ENCODE data around the gene GNGT1.

GNGT1 gene

DNA sequence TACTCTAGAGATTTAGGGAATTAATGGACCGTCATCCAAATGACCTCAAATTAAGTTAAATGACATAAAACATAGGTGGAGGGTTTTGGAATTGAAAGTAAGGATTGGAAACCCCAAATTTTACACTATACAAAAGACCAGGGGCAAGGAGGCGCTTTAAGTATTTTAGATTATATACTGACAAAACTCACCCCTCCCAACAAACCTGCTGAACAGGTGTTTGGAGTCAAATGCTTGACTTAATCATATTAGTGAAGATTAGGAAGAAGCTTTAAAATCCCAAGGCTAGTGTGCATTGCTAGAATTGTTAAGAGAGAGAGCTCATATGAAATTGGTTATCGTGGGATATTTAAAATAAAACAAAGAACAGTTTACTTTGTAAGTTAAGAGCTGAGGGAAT is at the start of gene GNGT1:
Gene GNGT1 (plus strand): TSS at position 301 of the 400 bp plus-strand sequence. CDS start 180 bp downstream, outside the sequence.
- TF ChIP-seq, protein P1, sequence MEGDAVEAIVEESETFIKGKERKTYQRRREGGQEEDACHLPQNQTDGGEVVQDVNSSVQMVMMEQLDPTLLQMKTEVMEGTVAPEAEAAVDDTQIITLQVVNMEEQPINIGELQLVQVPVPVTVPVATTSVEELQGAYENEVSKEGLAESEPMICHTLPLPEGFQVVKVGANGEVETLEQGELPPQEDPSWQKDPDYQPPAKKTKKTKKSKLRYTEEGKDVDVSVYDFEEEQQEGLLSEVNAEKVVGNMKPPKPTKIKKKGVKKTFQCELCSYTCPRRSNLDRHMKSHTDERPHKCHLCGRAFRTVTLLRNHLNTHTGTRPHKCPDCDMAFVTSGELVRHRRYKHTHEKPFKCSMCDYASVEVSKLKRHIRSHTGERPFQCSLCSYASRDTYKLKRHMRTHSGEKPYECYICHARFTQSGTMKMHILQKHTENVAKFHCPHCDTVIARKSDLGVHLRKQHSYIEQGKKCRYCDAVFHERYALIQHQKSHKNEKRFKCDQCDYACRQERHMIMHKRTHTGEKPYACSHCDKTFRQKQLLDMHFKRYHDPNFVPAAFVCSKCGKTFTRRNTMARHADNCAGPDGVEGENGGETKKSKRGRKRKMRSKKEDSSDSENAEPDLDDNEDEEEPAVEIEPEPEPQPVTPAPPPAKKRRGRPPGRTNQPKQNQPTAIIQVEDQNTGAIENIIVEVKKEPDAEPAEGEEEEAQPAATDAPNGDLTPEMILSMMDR (IDR thresholded peaks at IDR 0.05; ENCODE audit: low read depth, low read length, missing control alignments), result no peak
- no peak within 1 kb of the TSS for H3K4me3 ChIP-seq (ENCODE audit: low read depth, low read length)
- no peak for DNase-seq (ENCODE audit: low read depth)

DNA sequence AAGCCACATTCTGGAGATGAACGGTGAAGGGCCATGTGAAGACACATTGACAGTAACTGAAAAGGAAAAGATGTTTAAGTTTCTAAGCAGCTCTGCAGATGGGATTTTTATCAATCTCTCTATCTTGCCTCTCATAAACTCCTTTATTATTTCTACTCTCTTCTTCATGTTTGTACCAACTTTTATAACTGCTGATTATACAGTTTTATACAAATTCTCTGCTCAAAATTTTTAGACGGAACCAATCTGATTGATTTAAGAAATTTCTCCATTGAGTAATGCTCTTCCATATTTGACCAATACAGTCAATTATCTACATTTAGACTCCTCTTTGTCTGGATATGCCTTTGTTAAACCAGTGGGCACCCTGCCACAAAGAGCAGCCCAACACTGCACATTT is 47.5 kb upstream of the GNGT1 start:
- TF ChIP-seq, protein P1 (IDR thresholded peaks at IDR 0.05; ENCODE audit: low read depth, low read length, missing control alignments), result no peak

DNA sequence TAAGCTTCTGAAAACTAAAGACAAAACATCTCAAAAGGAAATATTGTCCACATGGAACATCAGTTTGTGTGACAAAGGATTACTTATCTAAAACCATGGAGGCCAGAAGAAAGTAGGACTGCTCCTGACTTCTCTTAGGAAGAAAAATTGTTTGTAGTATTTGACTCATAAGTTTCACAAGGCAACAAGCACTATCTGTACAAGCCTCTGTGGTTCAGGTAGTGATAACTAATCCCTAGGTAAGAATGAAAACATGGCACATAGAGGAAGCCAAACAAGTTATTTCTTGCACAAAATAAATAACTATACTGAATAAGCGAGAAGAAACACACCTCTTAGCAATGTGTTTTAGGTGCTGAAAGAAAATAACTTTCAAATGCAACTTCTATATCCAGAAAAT is 46.1 kb upstream of the GNGT1 start:
- DNase-seq (ENCODE audit: low read depth), result no peak
- TF ChIP-seq, protein P1 (IDR thresholded peaks at IDR 0.05; ENCODE audit: low read depth, low read length, missing control alignments), result no peak

More for the DNA sequence above, 47.5 kb upstream of the GNGT1 start:
- no peak overlapping the region for H3K4me3 ChIP-seq (ENCODE audit: low read depth, low read length)
- no peak for DNase-seq (ENCODE audit: low read depth)

DNA sequence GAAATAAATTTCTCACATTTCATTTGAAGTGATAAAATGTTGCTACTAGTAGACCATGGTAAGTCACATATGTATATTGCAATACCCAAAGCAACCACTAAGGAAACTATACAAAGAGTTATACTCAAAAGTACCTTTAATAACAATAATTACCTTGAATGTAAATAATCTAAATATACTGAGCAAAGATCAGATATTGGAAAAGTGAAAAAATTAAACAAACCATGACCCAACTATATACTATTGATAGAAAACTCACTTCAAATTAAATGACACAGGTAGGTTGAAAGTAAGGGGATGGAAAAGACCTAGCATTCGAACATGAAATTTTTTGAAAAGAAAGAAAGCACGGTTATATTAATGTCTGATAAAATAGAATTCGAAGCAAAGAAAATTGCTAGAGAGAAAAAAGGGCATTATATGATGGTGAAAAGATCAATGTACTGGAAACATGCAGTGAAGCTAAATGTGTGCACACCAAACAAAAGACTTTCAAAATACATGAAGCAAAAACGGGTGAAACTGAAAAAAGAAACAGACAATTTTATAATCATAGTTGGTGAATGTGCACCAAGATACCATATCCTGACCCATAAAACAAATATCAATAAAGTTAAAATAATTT is 44.9 kb upstream of the GNGT1 start:
- no peak for DNase-seq (ENCODE audit: low read depth)
- TF ChIP-seq, protein P1 (IDR thresholded peaks at IDR 0.05; ENCODE audit: low read depth, low read length, missing control alignments), result no peak
- no peak overlapping the region for H3K4me3 ChIP-seq (ENCODE audit: low read depth, low read length)

More for the DNA sequence above, 46.1 kb upstream of the GNGT1 start:
- no peak overlapping the region for H3K4me3 ChIP-seq (ENCODE audit: low read depth, low read length)

DNA sequence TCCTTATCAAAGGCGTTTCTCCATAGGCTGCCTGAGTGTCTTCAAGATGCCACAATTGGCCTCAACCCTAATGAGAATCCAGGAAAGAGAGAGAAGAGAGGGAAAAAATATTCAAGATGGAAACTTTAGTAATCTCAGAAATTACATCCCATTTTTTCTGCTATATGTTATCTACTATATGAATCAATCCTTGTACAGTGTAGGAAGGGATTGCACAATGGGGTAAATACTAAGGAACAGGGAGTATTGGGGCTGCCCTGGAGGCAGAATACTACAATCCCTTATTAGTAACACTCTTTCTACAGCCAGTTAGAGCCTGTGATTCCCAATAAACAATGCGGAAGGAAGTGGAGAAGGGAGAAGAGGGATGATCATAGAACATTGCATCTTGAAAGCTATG is 43.7 kb upstream of the GNGT1 start:
- TF ChIP-seq, protein P1 (IDR thresholded peaks at IDR 0.05; ENCODE audit: low read depth, low read length, missing control alignments), result no peak
- DNase-seq (ENCODE audit: low read depth), result no peak
- no peak overlapping the region for H3K4me3 ChIP-seq (ENCODE audit: low read depth, low read length)

DNA sequence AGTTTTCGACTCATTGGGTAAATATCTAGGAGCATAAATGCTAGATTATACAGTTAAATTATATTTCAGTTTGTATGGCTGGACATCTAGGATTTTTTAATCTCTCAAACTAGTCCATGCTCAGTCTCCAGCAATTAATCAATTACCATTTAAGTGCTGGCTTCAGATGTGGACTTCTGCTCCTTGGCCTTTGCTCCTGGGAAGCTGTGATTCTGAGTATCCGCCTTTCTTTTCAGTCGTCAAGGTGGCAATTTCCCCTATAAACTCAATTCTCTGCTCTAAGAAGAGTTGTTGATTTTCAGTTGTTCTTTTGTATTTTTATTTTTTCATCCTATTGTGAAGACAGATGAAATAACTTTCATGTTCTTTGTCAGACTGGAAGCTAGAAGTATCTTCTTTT is 39.5 kb upstream of the GNGT1 start:
- no peak overlapping the region for H3K4me3 ChIP-seq (ENCODE audit: low read depth, low read length)
- DNase-seq (ENCODE audit: low read depth), result no peak
- TF ChIP-seq, protein P1 (IDR thresholded peaks at IDR 0.05; ENCODE audit: low read depth, low read length, missing control alignments), result no peak

DNA sequence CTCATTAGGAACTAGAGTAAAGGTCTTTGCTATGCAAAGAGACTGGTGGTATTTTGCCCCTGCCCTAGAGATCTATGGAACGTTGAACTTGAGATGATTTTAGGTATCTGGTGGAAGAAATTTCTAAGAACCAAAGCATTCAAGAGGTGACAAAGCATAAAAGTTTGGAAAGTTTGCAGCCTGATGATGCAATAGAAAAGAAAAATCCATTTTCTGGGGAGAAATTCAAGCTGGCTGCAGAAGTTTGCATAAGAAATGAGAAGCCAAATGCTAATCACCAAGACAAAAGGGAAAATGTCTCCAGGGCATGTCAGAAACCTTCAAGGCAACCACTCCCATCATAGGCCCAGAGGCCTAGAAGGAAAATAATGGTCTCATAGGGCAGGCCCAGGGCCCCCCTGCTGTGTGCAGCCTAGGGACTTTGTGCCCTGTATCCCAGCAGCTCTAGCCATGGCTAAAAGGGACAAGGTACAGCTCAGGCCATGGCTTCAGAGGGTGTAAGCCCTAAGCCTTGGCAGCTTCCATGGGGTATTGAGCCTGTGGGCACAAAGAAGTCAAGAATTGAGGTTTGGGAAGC is 32.3 kb upstream of the GNGT1 start:
- no peak overlapping the region for H3K4me3 ChIP-seq (ENCODE audit: low read depth, low read length)
- DNase-seq (ENCODE audit: low read depth), result no peak
- TF ChIP-seq, protein P1 (IDR thresholded peaks at IDR 0.05; ENCODE audit: low read depth, low read length, missing control alignments), result no peak
